IMR-90 (cell line): ENCODE measurements around the gene DDX20. TPM values are rescaled to one million over a fixed set of nuclear protein-coding genes. Genes with fewer than 3 reads are reported as not detected.
A peak's percentile ranks its signal among the peaks of the same experiment; 100 is the strongest.

Experiments used
- ATAC-seq: fragments of 200-7000 bp; cut with Tn5 transposase; 2 replicates; pipeline ENCODE4 v1.9.1; 2020; ENCODE audit warnings: low read depth, mild to moderate bottlenecking, moderate library complexity
- BruUV-seq: library from RNA; stranded (reverse); fragments of 400-500 nt; replicated peaks from 2 replicates; lab custom pipeline; 2021; lab: Mats Ljungman, UMichigan
- CTCF ChIA-PET: fragments of 300-600 bp; formaldehyde crosslinking; extraction: SDS; loops from one replicate; lab custom pipeline; 2021; ENCODE audit warnings: antibody characterized with exemption; lab: Yijun Ruan, JAX
- POLR2A ChIA-PET: fragments of 300-600 bp; sonication (Branson Sonifier 250); formaldehyde crosslinking; loops from one replicate; lab custom pipeline; 2022; ENCODE audit warnings: antibody characterized with exemption; ENCODE audit not compliant: unreplicated experiment; lab: Charles Lee
- DNase-seq: peaks from one replicate; pipeline ENCODE4 v3.0.0; 2013
- H2AFZ ChIP-seq: replicated peaks from 2 replicates; pipeline ENCODE3; 2013; ENCODE audit warnings: low read length, mild to moderate bottlenecking; ENCODE audit not compliant: poor library complexity
- H2AK5ac ChIP-seq: 2 replicates; pipeline ENCODE4 v1.6.1; 2013; ENCODE audit warnings: low read depth, low read length, inconsistent platforms
- H2AK9ac ChIP-seq: replicated peaks from 2 replicates; pipeline ENCODE3; 2013; ENCODE audit warnings: mild to moderate bottlenecking, low read depth, low read length, moderate library complexity; ENCODE audit not compliant: poor library complexity
- H2BK120ac ChIP-seq: 2 replicates; pipeline ENCODE4 v1.6.1; 2013; ENCODE audit warnings: low read depth, low read length, inconsistent platforms
- H2BK15ac ChIP-seq: 3 replicates; pipeline ENCODE4 v1.6.1; 2013; ENCODE audit warnings: low read depth, low read length, inconsistent platforms
- H2BK20ac ChIP-seq: 2 replicates; pipeline ENCODE4 v1.6.1; 2013; ENCODE audit warnings: low read depth, mild to moderate bottlenecking, inconsistent platforms, low read length, moderate library complexity
- H2BK5ac ChIP-seq: 2 replicates; pipeline ENCODE4 v1.6.1; 2013; ENCODE audit warnings: mild to moderate bottlenecking, low read depth, low read length, inconsistent platforms; ENCODE audit not compliant: poor library complexity, severe bottlenecking
- H3K14ac ChIP-seq: replicated peaks from 2 replicates; pipeline ENCODE4 v1.6.1; 2013; ENCODE audit warnings: low read depth, low read length, inconsistent platforms
- H3K18ac ChIP-seq: 2 replicates; pipeline ENCODE4 v1.6.1; 2013; ENCODE audit warnings: low read depth, low read length, control low read depth
- H3K23ac ChIP-seq: 2 replicates; pipeline ENCODE4 v1.6.1; 2013; ENCODE audit warnings: low read depth, low read length, inconsistent platforms
- H3K27ac ChIP-seq: 2 replicates; pipeline ENCODE4 v1.5.1; 2013; ENCODE audit warnings: mild to moderate bottlenecking, control low read depth, low read length; ENCODE audit not compliant: insufficient read depth
- H3K27me3 ChIP-seq: 2 replicates; pipeline ENCODE4 v1.6.1; 2013; ENCODE audit warnings: low read length; ENCODE audit not compliant: control insufficient read depth, insufficient read depth
- H3K36me3 ChIP-seq: 2 replicates; pipeline ENCODE4 v1.6.1; 2013; ENCODE audit warnings: low read length, mixed read lengths; ENCODE audit not compliant: control insufficient read depth, insufficient read depth
- H3K4ac ChIP-seq: 2 replicates; pipeline ENCODE4 v1.6.1; 2013; ENCODE audit warnings: low read depth, low read length, inconsistent platforms
- H3K4me1 ChIP-seq: 2 replicates; pipeline ENCODE4 v1.6.1; 2013; ENCODE audit warnings: low read length, mixed read lengths; ENCODE audit not compliant: control insufficient read depth, insufficient read depth
- H3K4me2 ChIP-seq: 2 replicates; pipeline ENCODE4 v1.6.1; 2013; ENCODE audit warnings: low read depth, mild to moderate bottlenecking, control low read depth, low read length, moderate library complexity
- H3K4me3 ChIP-seq: 2 replicates; pipeline ENCODE4 v1.5.1; 2013; ENCODE audit warnings: low read depth, mild to moderate bottlenecking, control low read depth, low read length, moderate library complexity; ENCODE audit not compliant: insufficient read depth
- H3K56ac ChIP-seq: 2 replicates; pipeline ENCODE4 v1.6.1; 2013; ENCODE audit warnings: low read length, inconsistent platforms; ENCODE audit not compliant: insufficient read depth; ENCODE audit errors: extremely low read depth
- H3K79me1 ChIP-seq, 2 experiments: 2 replicates each; pipeline ENCODE4 v1.6.1; 2013; ENCODE audit warnings: low read length in 2 of 2, inconsistent platforms in 1 of 2, low read depth in 1 of 2
- H3K9ac ChIP-seq: 2 replicates; pipeline ENCODE4 v1.6.1; 2013; ENCODE audit warnings: low read depth, low read length, control low read depth
- H3K9me1 ChIP-seq: 2 replicates; pipeline ENCODE4 v1.6.1; 2013; ENCODE audit warnings: low read length, inconsistent platforms; ENCODE audit not compliant: insufficient read depth
- H3K9me3 ChIP-seq: 2 replicates; pipeline ENCODE4 v1.6.1; 2013; ENCODE audit warnings: low read length; ENCODE audit not compliant: control insufficient read depth, insufficient read depth
- H4K20me1 ChIP-seq: 2 replicates; pipeline ENCODE4 v1.6.1; 2013; ENCODE audit warnings: low read length, inconsistent platforms; ENCODE audit not compliant: insufficient read depth
- H4K5ac ChIP-seq: 2 replicates; pipeline ENCODE4 v1.6.1; 2013; ENCODE audit warnings: mild to moderate bottlenecking, low read depth, low read length, control low read depth
- H4K8ac ChIP-seq, 2 experiments: 2 replicates each; pipeline ENCODE4 v1.6.1; 2013; ENCODE audit warnings: low read depth in 2 of 2, low read length in 2 of 2, control low read depth in 1 of 2, inconsistent platforms in 1 of 2
- H4K91ac ChIP-seq: 2 replicates; pipeline ENCODE4 v1.6.1; 2013; ENCODE audit warnings: low read depth, low read length, inconsistent platforms; ENCODE audit not compliant: insufficient read depth
- CEBPB ChIP-seq: IDR thresholded peaks from 2 replicates; pipeline ENCODE4 v1.6.1; 2012; ENCODE audit warnings: low read depth, low read length, improper control_type of control experiment
- POLR2A ChIP-seq: IDR thresholded peaks from 2 replicates; pipeline ENCODE4 v1.6.1; 2012; ENCODE audit warnings: mild to moderate bottlenecking, low read depth, low read length
- WGBS, 2 experiments: methylation state at CpG; one replicate each; pipeline versions ENCODE4 v1.1.5 to v1.1.7; 2013; ENCODE audit warnings: missing lambda C conversion rate in 2 of 2; ENCODE audit not compliant: insufficient read length in 1 of 2; ENCODE audit errors: extremely low coverage in 2 of 2; 5-methylcytosine and 5-hydroxymethylcytosine counted together
- dilution Hi-C: fragments of 300-500 bp; cut with HindIII; formaldehyde crosslinking; loops from one replicate; pipeline ENCODE4 v1.14.3; 2018; ENCODE audit warnings: low sequenced_read_pairs; ENCODE audit not compliant: unreplicated experiment
- in situ Hi-C: fragments of 300-500 bp; cut with MboI; formaldehyde crosslinking; loops from 3 replicates; pipeline ENCODE4 v1.14.3; 2019; ENCODE audit warnings: low sequenced_read_pairs, inconsistent platforms, mixed read lengths
- intact Hi-C: fragments of 100-400 bp; cut with micrococcal nuclease; formaldehyde crosslinking; loops from 2 replicates; pipeline ENCODE4 v1.10.0; 2022
- polyA plus RNA-seq, 3 experiments: library from polyadenylated mRNA; depleted of rRNA; stranded (reverse); fragments of >200 nt; gene quantifications; 2 replicates each; pipeline ENCODE4 v1.2.3, GENCODE V29; 2012; ENCODE audit warnings: low replicate concordance in 1 of 3
- total RNA-seq: library from RNA; depleted of rRNA; stranded (reverse); fragments of >200 nt; gene quantifications from 2 replicates; pipeline ENCODE4 v1.2.3, GENCODE V29; 2012

Gene DDX20
- total and polyA plus RNA-seq, 2 of the 4 experiments (the other 2 are of a cell fraction), result 5.7 to 10.9 TPM

DNA sequence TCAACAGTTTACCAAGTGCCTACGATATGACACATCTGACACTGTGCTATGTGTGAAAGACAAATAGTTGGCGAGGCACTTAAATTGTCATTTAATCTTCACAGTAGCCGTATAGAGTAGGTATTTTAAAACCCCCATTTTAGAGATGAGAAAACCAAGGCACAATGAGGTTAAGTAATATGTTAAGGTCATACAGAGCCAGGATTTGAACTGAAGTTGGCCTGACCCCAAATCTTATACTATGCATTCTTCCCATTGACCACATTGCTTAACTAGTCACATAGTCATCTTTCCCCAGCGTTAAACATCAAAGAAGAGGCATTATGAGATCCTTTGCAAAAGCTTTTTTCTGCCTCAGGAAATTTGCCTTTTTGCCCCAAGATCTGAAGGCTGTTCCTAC is 20.4 kb upstream of the DDX20 start:
- H3K27ac ChIP-seq, result no peak overlapping the region
- no peak overlapping the region for H3K9ac ChIP-seq
- H3K4me1 ChIP-seq, result peaks cover 35% of the 10 kb centered on the region

More for the DNA sequence above, 20.4 kb upstream of the DDX20 start:
- Histone ChIP-seq H2BK120ac (peak overlapping the region; percentile 67; the same call in 1 of the 2 replicates), H3K56ac (no peak overlapping the region), H2BK20ac (no peak overlapping the region), H2AK5ac (peak overlapping the region; percentile 92; the same call in 1 of the 2 replicates), H3K27me3 (no peaks in the 10 kb centered on the region), H4K91ac (no peak overlapping the region), H3K18ac (no peak overlapping the region), H2AK9ac (no peak overlapping the region), H3K79me1 (peaks cover 18 to 71% of the 10 kb centered on the region in 2 experiments; a peak in 2 of 4 replicates), H2AFZ (no peak overlapping the region), H3K4me3 (no peak overlapping the region), H3K23ac (peak overlapping the region; percentile 72; the same call in 1 of the 2 replicates), H4K5ac (no peak overlapping the region), H4K20me1 (peaks cover 3% of the 10 kb centered on the region; the same call in 1 of the 2 replicates), H3K4ac (peak overlapping the region; percentile 45; the same call in 1 of the 2 replicates), H2BK15ac (no peak overlapping the region; the same call in 2 of the 3 replicates), H2BK5ac (peak overlapping the region; percentile 12), H3K9me3 (no peaks in the 10 kb centered on the region), H3K9me1 (peaks cover 32% of the 10 kb centered on the region), H3K14ac (peak overlapping the region; percentile 74; the same call in 1 of the 2 replicates), H3K36me3 (no peaks in the 10 kb centered on the region), H4K8ac (peak overlapping the region in 1 of 2 experiments; percentile 31; a peak in 1 of 4 replicates), H3K4me2 (no peak overlapping the region)
- peak; percentile 48 for DNase-seq
- 0 out of 2 replicates have a peak, but pooled peaks have one; percentile 14 for TF ChIP-seq CEBPB
- TF ChIP-seq POLR2A, result no peak
- in situ Hi-C loops (no loop called here), dilution Hi-C loops (no loop called here), intact Hi-C loops (no loop called here)
- POLR2A ChIA-PET, result no interaction called here
- WGBS, 2 experiments, result 33% methylated on average over 1 of the region's 4 CpGs; no CpG with 5 or more reads in 1 of the 2 experiments
- CTCF ChIA-PET, result interaction anchor here (1.5 kb wide), 1 partner anchor 19 kb away, joined by 4 read pairs; no protein-coding TSS in a partner anchor
- BruUV-seq, result no TSS peak
- ATAC-seq, result no peak
